ENCODE data around the gene SRPK2. TPM values are rescaled to one million over a fixed set of nuclear protein-coding genes. Genes with fewer than 3 reads are reported as not detected.

Gene SRPK2
- total RNA-seq, 4 donors from 2014 or later: 39.6 to 66.9 (median 45.6) TPM

- no peak for TF ChIP-seq CTCF (IDR thresholded peaks at IDR 0.05; ENCODE audit: low read depth)
Measured at GRCh38 chr7:105352018-105352612, 36.6 kb downstream of the SRPK2 start.

- TF ChIP-seq CTCF (IDR thresholded peaks at IDR 0.05; ENCODE audit: low read depth): no peak
Measured at GRCh38 chr7:105350906-105351305, 37.8 kb downstream of the SRPK2 start.

DNA sequence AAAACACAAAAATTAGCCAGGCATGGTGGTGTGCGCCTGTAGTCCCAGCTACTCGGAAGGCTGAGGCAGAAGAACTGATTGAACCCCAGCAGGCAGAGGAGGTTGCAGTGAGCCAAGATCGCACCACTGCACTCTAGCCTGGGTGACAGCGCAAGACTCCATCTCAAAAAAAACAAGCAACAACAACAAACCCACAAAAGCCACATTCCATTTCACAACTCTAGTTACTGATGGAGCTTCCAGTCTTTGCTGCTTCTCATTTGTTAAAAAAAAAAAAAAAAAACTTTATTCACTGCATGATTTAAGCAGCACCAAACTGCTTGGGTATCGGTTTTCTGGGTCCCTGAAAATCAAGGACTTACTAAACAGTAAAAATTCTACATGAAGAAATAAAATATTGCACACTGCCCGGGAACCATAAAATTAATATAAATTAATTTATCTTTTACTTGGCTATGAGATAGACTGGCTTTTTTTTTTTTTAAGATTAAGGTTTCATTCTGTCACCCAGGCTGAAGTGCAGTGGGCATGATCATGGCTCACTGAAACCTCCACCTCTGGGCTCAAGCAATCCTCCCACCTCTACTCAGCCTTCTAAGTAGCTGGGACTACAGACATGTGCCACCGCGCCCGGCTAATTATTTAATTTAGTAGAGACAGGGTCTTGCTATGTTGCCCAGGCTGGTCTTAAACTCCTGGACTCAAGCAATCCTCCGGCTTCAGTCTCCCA, 42.0 kb downstream of the SRPK2 start:
- TF ChIP-seq CTCF (IDR thresholded peaks at IDR 0.05; ENCODE audit: low read depth): no peak

- no peak for TF ChIP-seq CTCF (IDR thresholded peaks at IDR 0.05; ENCODE audit: low read depth)
Measured at GRCh38 chr7:105346138-105346537, 42.6 kb downstream of the SRPK2 start.

- TF ChIP-seq CTCF (IDR thresholded peaks at IDR 0.05; ENCODE audit: low read depth): no peak
Measured at GRCh38 chr7:105345725-105346124, 43.0 kb downstream of the SRPK2 start.

- no peak for TF ChIP-seq CTCF (IDR thresholded peaks at IDR 0.05; ENCODE audit: low read depth)
Measured at GRCh38 chr7:105345003-105345402, 43.7 kb downstream of the SRPK2 start.

DNA sequence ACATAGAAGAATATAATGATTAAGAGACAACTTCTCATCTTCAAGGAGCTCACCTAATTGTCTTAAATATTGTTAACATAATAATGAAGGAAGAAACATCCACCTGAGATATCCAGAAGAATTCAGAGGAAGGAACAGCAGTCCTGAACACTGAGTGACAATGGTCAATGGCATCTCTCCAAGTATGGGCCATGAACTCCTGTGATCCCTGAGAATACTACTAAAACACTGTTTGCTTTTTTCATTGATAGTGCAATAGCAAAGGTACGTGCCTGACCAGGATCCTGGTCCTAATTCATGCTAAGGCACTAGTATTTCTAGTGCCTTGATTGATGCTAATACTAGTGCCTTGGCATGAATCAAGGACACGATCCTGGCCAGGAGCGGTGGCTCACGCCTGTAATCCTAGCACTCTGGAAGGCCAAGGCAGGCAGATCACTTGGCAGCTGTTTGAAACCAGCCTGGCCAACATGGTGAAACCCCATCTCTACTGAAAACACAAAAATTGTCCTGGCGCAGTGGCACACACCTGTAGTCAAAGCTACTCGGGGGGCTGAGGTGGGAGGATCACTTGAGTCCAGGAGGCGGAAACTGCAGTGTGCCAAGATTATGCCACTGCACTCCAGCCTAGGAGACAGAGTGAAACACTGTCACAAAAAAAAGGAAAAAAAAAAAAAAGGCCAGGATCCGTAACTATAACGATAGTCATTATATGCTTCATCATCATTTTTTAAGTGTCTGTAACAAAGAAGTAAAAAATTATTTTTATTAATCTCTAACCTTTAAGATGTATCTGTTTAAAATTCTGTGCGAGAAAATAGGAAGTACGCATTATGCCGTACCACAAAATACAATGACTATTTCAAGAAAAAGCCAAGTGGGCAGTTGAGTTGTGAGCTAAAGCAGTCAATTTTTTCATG, 49.1 kb downstream of the SRPK2 start:
- no peak for TF ChIP-seq CTCF (IDR thresholded peaks at IDR 0.05; ENCODE audit: low read depth)

Measured in subcutaneous adipose tissue (tissue), 4 donors.